Measurements from ENCODE around the gene C19orf53. TPM values are rescaled to one million over a fixed set of nuclear protein-coding genes. Genes with fewer than 3 reads are reported as not detected.
"Not testable (repeated sequence)": the region's sequence is repeated elsewhere in the genome, so short reads cannot be mapped to it uniquely, and the experiment has no call there.

C19orf53 gene
- total RNA-seq, 4 donors from 2014 or later: 187 to 290 (median 235) TPM

DNA sequence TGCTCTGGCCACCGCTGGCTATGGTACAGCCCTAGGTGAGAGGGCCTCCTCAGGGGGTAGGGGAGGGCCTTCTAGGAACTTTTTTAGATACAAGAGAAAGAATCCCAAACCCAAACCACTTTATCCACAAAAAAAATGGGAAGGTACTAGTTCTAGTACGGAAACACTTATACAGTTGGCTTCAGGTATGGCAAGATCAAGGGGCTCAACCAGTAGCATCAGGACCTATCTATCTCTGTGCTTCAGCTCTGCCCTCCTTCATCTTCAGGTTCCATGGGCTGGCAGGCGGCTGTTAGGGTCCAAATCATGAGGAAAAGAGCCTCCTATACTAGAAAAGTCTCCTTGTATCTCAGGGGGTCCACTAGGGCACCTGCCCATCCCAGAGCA lies 8.2 kb upstream of the C19orf53 start:
- Histone ChIP-seq H3K4me3 (no peak overlapping the region), H3K27ac (peak overlapping the region in 1 of 4 donors; percentile 86), H3K36me3 (peaks cover 5 to 63% (median 36%) of the 10 kb centered on the region in 3 donors), H3K9me3 (no peaks in the 10 kb centered on the region), H3K27me3 (no peaks in the 10 kb centered on the region), H3K4me1 (peaks cover 0 to 24% (median 9%) of the 10 kb centered on the region in 4 donors)
- no peak for DNase-seq (ENCODE audit: low spot score in 2 of 2)
- TF ChIP-seq, protein P1, sequence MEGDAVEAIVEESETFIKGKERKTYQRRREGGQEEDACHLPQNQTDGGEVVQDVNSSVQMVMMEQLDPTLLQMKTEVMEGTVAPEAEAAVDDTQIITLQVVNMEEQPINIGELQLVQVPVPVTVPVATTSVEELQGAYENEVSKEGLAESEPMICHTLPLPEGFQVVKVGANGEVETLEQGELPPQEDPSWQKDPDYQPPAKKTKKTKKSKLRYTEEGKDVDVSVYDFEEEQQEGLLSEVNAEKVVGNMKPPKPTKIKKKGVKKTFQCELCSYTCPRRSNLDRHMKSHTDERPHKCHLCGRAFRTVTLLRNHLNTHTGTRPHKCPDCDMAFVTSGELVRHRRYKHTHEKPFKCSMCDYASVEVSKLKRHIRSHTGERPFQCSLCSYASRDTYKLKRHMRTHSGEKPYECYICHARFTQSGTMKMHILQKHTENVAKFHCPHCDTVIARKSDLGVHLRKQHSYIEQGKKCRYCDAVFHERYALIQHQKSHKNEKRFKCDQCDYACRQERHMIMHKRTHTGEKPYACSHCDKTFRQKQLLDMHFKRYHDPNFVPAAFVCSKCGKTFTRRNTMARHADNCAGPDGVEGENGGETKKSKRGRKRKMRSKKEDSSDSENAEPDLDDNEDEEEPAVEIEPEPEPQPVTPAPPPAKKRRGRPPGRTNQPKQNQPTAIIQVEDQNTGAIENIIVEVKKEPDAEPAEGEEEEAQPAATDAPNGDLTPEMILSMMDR (IDR thresholded peaks at IDR 0.05): no peak
- TF ChIP-seq EP300 (IDR thresholded peaks at IDR 0.05) (no peak), POLR2A (IDR thresholded peaks at IDR 0.05) (no peak)
- 93 to 97% methylated on average over 3 of the region's 3 CpGs for WGBS, 2 donors

DNA sequence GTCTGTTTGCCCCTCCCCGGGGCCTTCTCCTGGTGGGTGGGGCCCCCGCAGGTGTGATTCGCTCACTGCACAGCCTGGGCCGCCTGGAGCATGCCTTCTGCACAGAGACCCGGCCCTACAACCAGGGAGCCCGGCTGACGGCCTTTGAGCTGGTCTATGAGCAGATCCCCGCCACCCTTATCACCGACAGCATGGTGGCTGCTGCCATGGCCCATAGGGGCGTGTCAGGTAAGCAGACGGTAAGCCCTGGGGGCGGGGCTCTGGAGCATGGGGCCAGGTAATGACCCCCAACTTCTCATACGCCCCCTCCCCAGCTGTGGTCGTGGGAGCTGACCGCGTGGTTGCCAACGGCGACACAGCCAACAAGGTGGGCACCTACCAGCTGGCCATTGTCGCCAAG lies 5.7 kb upstream of the C19orf53 start:
- Histone ChIP-seq H3K27ac (no peak overlapping the region), H3K9me3 (no peaks in the 10 kb centered on the region), H3K27me3 (no peaks in the 10 kb centered on the region), H3K4me1 (peaks cover 0 to 27% (median 9%) of the 10 kb centered on the region in 4 donors), H3K4me3 (no peak overlapping the region), H3K36me3 (peaks cover 5 to 56% (median 22%) of the 10 kb centered on the region in 3 donors)
- DNase-seq (ENCODE audit: low spot score in 2 of 2): no peak
- WGBS, 2 donors: 88 to 92% methylated on average over 5 to 18 of the region's 19 CpGs
- TF ChIP-seq POLR2A (IDR thresholded peaks at IDR 0.05) (no peak), EP300 (IDR thresholded peaks at IDR 0.05) (no peak)
- TF ChIP-seq, protein P1 (IDR thresholded peaks at IDR 0.05): no peak

DNA sequence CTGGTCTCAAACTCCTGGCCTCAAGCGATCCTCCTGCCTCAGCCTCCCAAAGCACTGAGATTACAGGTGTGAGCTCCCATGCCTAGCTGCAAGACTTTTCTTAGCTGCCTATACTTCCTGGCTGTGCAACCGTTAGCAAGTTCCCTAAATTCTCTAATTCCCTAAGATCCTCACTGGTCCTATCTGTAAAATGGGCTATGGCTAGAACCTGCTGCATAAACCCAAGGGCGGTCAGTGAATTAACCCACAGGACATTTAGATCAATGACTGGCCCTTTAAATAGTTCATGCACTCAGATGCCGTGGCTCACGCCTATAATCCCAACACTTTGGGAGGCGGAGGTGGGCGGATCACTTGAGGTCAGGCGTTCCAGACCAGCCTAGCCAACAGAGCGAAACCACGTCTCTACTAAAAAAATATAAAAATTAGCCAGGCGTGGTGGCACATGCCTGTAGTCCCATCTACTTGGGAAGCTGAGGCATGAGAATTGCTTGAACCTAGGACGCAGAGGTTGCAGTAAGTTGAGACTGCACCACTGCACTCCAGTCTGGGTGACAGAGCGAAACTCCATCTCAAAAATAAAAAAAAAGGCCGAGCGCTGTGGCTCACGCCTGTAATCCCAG lies 4.1 kb upstream of the C19orf53 start:
- H3K4me3 ChIP-seq: no peak overlapping the region
- no peaks in the 10 kb centered on the region for H3K27me3 ChIP-seq
- WGBS, 2 donors: 70 to 82% methylated on average over 16 of the region's 16 CpGs
- TF ChIP-seq, protein P1 (IDR thresholded peaks at IDR 0.05): no peak
- TF ChIP-seq EP300 (IDR thresholded peaks at IDR 0.05) (no peak), POLR2A (IDR thresholded peaks at IDR 0.05) (no peak)
- peaks cover 0 to 27% (median 8%) of the 10 kb centered on the region in 4 donors for H3K4me1 ChIP-seq
- no peak for DNase-seq (ENCODE audit: low spot score in 2 of 2)
- H3K27ac ChIP-seq: no peak overlapping the region
- peaks cover 5 to 55% (median 22%) of the 10 kb centered on the region in 3 donors for H3K36me3 ChIP-seq
- H3K9me3 ChIP-seq: no peaks in the 10 kb centered on the region

DNA sequence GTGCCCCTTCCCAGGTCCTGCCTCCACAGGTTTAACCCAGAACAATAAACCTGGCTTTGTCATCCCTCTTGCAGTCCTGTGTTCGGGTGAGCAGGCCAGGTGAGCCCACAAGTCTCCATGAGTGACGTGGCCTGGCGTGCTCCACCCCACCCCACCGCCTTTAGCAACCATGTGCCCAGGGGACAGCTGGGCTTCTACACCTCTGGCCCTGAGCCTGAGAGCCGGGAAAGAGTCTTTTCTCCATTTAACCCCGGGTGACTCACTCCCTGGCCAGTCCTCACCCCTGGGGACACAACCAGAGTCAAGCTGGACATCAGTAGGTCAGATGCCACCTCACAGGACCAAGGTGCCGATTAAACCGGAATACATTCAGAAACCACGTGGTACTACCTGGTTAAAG lies 4.1 kb downstream of the C19orf53 start:
- no peaks in the 10 kb centered on the region for H3K9me3 ChIP-seq
- peaks cover 0 to 50% (median 13%) of the 10 kb centered on the region in 4 donors for H3K4me1 ChIP-seq
- no peak for DNase-seq (ENCODE audit: low spot score in 2 of 2)
- no peak overlapping the region for H3K27ac ChIP-seq
- H3K27me3 ChIP-seq: no peaks in the 10 kb centered on the region
- 77 to 87% methylated on average over 9 of the region's 9 CpGs for WGBS, 2 donors
- H3K4me3 ChIP-seq: no peak overlapping the region
- TF ChIP-seq, protein P1 (IDR thresholded peaks at IDR 0.05): no peak
- no peak for TF ChIP-seq POLR2A (IDR thresholded peaks at IDR 0.05)
- no peak for TF ChIP-seq EP300 (IDR thresholded peaks at IDR 0.05)
- peaks cover 0 to 39% (median 0%) of the 10 kb centered on the region in 3 donors for H3K36me3 ChIP-seq

DNA sequence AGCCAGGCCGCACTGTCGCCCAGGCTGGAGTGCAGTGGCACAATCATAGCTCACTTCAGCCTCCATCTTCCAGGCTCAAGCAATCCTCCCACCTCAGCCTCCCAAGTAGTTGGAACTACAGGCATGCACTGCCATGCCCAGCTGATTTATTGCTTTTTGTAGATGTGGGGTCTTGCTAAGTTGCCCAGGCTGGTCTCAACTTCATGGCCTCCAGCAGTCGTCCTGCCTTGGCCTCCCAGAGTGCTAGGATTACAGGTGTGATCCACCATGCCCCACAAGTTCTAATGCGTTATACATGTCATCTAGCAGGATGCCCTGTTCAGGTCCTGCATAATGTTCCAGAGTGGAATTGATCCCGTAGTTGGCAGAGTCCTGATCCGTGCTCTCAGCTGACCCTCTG lies 4.6 kb downstream of the C19orf53 start:
- H3K36me3 ChIP-seq: peaks cover 0 to 39% (median 0%) of the 10 kb centered on the region in 3 donors
- 83 to 100% methylated on average over 3 to 6 of the region's 6 CpGs for whole genome bisulfite sequencing, 2 donors
- peaks cover 0 to 45% (median 12%) of the 10 kb centered on the region in 4 donors for H3K4me1 ChIP-seq
- DNase-seq (ENCODE audit: low spot score in 2 of 2): no peak
- no peak overlapping the region for H3K27ac ChIP-seq
- H3K4me3 ChIP-seq: no peak overlapping the region
- H3K27me3 ChIP-seq: no peaks in the 10 kb centered on the region
- no peaks in the 10 kb centered on the region for H3K9me3 ChIP-seq
- TF ChIP-seq EP300 (IDR thresholded peaks at IDR 0.05): no peak
- TF ChIP-seq, protein P1 (IDR thresholded peaks at IDR 0.05): no peak
- no peak for TF ChIP-seq POLR2A (IDR thresholded peaks at IDR 0.05)

DNA sequence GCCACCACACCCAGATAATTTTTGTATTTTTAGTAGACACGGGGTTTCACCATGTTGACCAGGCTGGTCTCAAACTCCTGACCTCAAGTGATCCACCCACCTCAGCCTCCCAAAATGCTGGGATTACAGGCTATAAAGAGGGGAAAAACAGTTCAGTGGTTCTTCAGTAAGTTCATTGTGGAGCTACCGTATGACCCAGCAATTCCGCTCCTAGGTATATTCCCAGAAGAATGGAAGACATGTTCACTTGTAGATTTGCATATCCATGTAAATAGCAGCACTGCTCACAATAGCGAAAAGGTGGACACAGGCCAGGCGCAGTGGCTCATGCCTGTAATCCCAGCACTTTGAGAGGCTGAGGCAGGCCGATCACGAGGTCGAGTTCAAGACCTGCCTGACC lies 5.5 kb downstream of the C19orf53 start:
- H3K4me1 ChIP-seq: peaks cover 0 to 48% (median 11%) of the 10 kb centered on the region in 4 donors
- not testable (repeated sequence) for H3K9me3 ChIP-seq; H3K27me3 ChIP-seq; DNase-seq (ENCODE audit: low spot score in 2 of 2); H3K4me3 ChIP-seq
- peak overlapping the region in 1 of 4 donors; percentile 28 for H3K27ac ChIP-seq
- WGBS, 2 donors: 93 to 95% methylated on average over 8 of the region's 8 CpGs
- peaks cover 0 to 39% (median 0%) of the 10 kb centered on the region in 3 donors for H3K36me3 ChIP-seq
